ENCODE data around the gene CYP26B1. TPM values are rescaled to one million over a fixed set of nuclear protein-coding genes. Genes with fewer than 3 reads are reported as not detected.

Gene CYP26B1
- total RNA-seq, 2 experiments from 2014 or later = not detected

GRCh38 chr2:72172478-72172877 is 24.8 kb upstream of the CYP26B1 start:
- H3K4me1 Mint-ChIP-seq = no peaks in the 10 kb centered on the region
- H3K27me3 Mint-ChIP-seq = peaks cover 3% of the 10 kb centered on the region
- H3K36me3 Mint-ChIP-seq (ENCODE audit: low read depth) = no peaks in the 10 kb centered on the region
- no peaks in the 10 kb centered on the region for H3K9me3 Mint-ChIP-seq
- H3K27ac Mint-ChIP-seq = no peak overlapping the region
- POLR2A ChIA-PET = no interaction called here
- CTCF ChIA-PET = no interaction called here
- no peak overlapping the region for H3K4me3 Mint-ChIP-seq
- DNase-seq = no peak

DNA sequence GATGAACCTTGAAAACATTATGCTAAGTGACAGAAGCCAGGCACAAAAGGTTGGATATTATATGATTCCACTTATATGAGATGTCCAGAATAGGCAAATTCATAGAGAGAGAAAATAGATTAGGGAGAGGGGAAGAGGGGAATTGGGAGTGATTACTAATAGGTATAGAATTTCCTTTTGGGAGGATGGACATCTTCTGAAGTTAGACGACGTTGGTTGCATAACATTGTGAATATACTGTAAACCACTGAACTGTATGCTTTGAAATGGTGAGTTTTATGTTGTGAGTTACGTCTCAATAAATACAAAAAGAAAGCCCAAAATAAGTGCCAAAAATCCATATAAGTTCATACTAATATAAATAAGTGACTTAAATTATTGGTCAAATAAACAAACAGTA is 18.6 kb upstream of the CYP26B1 start:
- CTCF ChIA-PET = no interaction called here

DNA sequence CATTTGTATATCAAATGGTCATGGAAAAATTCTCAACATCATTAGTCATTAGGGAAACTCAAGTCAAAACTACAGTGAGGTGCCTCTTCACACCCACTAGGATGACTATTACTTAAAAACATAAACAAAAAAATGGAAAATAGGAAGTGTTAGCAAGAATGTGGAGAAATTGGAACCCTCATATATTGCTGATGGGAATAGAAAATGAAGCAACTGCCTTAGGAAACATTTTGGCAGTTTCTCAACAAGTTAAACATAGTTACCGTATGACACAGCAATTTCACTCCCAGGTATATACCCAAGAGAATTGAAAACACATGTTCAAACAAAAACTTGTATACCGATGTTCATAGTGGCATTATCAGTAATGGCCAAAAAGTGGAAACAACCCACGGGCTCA is 18.1 kb upstream of the CYP26B1 start:
- Mint-ChIP-seq H3K36me3 (ENCODE audit: low read depth) (no peaks in the 10 kb centered on the region), H3K4me3 (no peak overlapping the region), H3K27ac (no peak overlapping the region), H3K4me1 (no peaks in the 10 kb centered on the region), H3K27me3 (peaks cover 14% of the 10 kb centered on the region), H3K9me3 (no peaks in the 10 kb centered on the region)
- no peak for DNase-seq
- POLR2A ChIA-PET = no interaction called here
- CTCF ChIA-PET = no interaction called here

More for the DNA sequence above, 18.6 kb upstream of the CYP26B1 start:
- Mint-ChIP-seq H3K27ac (no peak overlapping the region), H3K36me3 (ENCODE audit: low read depth) (no peaks in the 10 kb centered on the region), H3K9me3 (no peaks in the 10 kb centered on the region), H3K4me1 (no peaks in the 10 kb centered on the region), H3K27me3 (peaks cover 13% of the 10 kb centered on the region), H3K4me3 (no peak overlapping the region)
- no peak for DNase-seq
- POLR2A ChIA-PET = no interaction called here

GRCh38 chr2:72162574-72162973 is 14.9 kb upstream of the CYP26B1 start:
- ChIA-PET POLR2A (no interaction called here), CTCF (interaction anchor here (0.7 kb wide), 1 partner anchor 12 kb away, joined by 3 read pairs; no protein-coding TSS in a partner anchor)
- Mint-ChIP-seq H3K9me3 (no peaks in the 10 kb centered on the region), H3K4me3 (no peak overlapping the region), H3K27me3 (peaks cover 12% of the 10 kb centered on the region), H3K36me3 (ENCODE audit: low read depth) (no peaks in the 10 kb centered on the region), H3K27ac (no peak overlapping the region), H3K4me1 (no peaks in the 10 kb centered on the region)
- no peak for DNase-seq

DNA sequence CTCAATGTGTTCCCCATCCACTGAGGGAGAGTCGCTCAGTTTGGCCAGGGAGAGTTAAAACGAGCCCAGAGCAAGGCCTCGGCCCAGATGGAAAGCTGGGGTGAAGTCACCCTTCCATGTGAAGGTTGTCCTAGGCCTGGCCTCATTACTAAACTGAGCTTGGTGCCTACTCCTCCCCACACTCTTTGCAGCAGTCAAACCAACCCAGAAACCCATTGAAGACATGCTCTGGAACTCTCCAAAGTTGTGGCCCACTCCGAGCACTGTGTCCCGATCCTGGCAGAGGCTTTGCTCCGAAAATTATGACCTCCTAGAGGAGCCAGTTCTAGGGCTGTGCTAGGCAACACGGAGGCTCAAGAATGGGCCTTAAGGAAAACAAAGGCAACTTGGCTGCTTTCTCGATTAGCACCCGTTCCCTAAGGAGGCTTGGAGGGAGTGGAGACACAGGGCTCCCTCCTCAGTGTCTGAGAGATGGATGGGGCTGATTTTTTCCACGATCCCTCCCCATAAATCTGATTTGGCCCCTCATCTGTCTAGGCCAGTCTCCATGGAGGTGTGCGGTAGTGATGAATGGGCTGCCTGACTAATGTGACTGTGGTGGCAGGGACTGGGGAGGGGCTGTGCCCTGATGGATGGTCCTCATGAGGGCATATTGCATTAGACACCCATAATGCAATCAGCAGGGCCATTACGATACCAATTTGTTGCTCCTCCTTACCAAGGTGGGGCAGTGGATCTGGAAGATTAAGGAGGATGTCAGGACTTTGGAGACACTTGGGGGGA is 11.7 kb upstream of the CYP26B1 start:
- DNase-seq = no peak
- H3K4me1 Mint-ChIP-seq = no peaks in the 10 kb centered on the region
- H3K27me3 Mint-ChIP-seq = peaks cover 24% of the 10 kb centered on the region
- H3K27ac Mint-ChIP-seq = no peak overlapping the region
- no peaks in the 10 kb centered on the region for H3K9me3 Mint-ChIP-seq
- H3K4me3 Mint-ChIP-seq = no peak overlapping the region
- CTCF ChIA-PET = no interaction called here
- H3K36me3 Mint-ChIP-seq (ENCODE audit: low read depth) = no peaks in the 10 kb centered on the region
- POLR2A ChIA-PET = no interaction called here

DNA sequence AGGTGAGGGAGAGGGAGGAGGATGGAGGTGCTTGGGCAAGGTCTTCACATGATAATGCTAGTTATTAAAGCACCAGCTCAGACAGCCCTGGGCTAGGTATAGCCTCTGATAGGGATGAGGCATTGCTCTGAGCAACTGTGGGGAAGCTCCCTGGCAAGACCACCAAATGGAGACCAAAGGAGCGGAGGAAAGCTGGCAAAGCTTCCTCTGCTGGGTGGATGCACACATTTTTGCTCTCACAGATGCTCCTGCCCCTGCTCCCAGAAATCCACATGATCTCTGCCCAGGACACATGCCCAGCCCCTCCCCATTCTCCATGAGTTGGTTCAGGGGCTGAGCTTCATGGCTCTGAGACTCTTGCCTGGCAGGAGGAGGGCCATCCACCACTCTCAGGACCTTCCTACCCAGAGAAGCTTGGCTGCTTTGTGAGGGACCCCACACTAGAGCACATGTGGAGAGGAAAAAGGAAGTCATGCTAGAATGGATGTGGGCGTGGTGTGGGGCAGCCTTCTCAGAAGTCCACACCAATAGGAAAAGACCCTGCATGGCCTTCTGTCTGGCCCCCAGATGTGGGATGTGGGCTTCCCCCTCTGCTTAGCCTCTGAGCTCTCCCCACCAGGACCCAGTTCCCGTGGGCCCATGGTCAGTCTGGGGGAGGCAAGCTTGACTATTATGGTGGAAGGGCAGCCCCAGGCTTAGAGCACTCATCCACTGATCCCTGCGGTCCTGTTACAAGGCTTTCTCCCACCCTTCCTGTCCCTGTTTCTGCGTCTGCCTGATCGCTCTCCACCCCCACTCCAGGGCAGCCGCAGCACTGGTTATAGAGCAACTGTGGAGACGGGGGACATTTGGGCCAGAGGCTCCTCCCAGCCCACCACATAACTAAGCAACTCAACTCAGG is 10.5 kb upstream of the CYP26B1 start:
- H3K9me3 Mint-ChIP-seq = no peaks in the 10 kb centered on the region
- H3K4me1 Mint-ChIP-seq = no peaks in the 10 kb centered on the region
- no peak overlapping the region for H3K27ac Mint-ChIP-seq
- DNase-seq = no peak
- CTCF ChIA-PET = no interaction called here
- no peaks in the 10 kb centered on the region for H3K36me3 Mint-ChIP-seq (ENCODE audit: low read depth)
- H3K27me3 Mint-ChIP-seq = peaks cover 24% of the 10 kb centered on the region
- POLR2A ChIA-PET = no interaction called here
- H3K4me3 Mint-ChIP-seq = no peak overlapping the region

DNA sequence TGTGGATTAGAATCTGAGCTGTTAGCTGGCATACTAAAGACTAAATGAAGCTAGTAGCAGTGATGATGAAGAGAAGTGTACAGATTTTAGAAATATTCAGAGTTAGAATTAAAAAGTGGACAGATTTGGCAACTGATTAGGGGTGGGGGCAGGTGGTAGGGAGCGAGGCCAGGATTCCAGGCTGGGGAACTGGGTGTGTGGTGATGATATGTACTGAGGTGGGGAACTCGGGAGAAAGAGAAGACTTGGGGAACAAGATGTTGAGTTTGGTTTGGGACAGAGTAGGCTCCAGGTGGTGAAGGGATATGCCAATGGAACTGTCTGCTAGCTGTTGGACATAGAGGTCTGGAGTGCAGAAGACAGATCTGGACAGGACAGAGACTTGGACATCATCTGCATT is 9.2 kb upstream of the CYP26B1 start:
- Mint-ChIP-seq H3K27me3 (peaks cover 22% of the 10 kb centered on the region), H3K27ac (no peak overlapping the region), H3K4me3 (no peak overlapping the region), H3K4me1 (no peaks in the 10 kb centered on the region), H3K9me3 (no peaks in the 10 kb centered on the region), H3K36me3 (ENCODE audit: low read depth) (no peaks in the 10 kb centered on the region)
- POLR2A ChIA-PET = no interaction called here
- CTCF ChIA-PET = no interaction called here
- no peak for DNase-seq

DNA sequence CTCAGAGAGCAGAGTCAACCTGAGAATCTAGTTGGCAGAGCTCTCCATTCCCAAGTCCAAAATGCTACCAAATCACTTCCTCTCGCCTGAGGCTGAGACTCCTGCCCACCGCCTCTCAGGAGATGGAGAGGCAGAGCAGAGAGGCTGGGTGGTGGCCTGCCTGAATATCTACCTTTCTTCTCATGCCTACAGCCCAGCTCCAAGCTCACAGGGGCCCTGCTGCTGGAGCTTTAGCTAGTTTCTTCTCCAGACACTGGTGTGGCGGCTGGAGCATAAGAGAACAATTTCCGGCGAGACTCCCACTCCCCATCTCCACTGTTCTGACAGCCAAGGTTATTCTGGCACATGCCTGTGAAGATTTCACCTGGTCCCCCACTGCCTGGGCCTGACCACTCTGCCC is 8.1 kb upstream of the CYP26B1 start:
- Mint-ChIP-seq H3K27me3 (peaks cover 26% of the 10 kb centered on the region), H3K4me3 (no peak overlapping the region), H3K27ac (no peak overlapping the region), H3K9me3 (no peaks in the 10 kb centered on the region), H3K4me1 (no peaks in the 10 kb centered on the region), H3K36me3 (ENCODE audit: low read depth) (no peaks in the 10 kb centered on the region)
- DNase-seq = no peak
- ChIA-PET POLR2A (no interaction called here), CTCF (no interaction called here)

- Mint-ChIP-seq H3K4me3 (no peak overlapping the region), H3K36me3 (ENCODE audit: low read depth) (no peaks in the 10 kb centered on the region), H3K9me3 (no peaks in the 10 kb centered on the region), H3K27ac (no peak overlapping the region), H3K27me3 (peaks cover 31% of the 10 kb centered on the region), H3K4me1 (peaks cover 2% of the 10 kb centered on the region)
- DNase-seq = no peak
- ChIA-PET POLR2A (no interaction called here), CTCF (no interaction called here)
Measured at GRCh38 chr2:72155151-72155550, 7.5 kb upstream of the CYP26B1 start.

DNA sequence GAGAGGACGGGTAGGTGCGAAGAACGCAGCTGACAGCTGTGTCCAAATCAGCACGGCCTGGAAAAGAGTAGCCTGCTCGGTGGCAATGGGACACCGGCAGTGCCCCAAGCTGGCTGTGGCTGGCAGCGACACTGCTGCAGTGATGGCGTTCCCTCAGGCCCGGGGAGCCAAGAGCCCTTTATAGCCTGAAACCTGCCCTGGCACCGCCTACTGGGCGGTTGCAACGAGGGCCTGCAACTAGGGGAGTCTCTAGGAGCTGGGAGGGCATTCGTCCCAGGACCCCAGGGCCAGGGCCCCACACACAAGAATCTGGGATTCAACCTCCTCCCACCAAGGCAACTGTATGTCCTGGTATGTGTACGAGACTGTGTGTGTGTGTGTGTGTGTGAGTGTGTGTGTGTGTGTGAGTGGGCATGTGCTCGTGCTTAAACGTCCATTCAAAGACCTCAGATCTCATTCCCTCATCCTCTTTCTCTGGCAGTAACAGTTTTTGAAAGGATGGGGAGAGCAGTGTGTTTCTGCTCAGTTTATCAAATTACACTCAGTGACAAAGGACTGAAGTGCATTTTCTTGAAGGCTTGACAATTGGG is 6.8 kb upstream of the CYP26B1 start:
- peaks cover 9% of the 10 kb centered on the region for H3K4me1 Mint-ChIP-seq
- DNase-seq = no peak
- H3K9me3 Mint-ChIP-seq = no peaks in the 10 kb centered on the region
- H3K36me3 Mint-ChIP-seq (ENCODE audit: low read depth) = no peaks in the 10 kb centered on the region
- ChIA-PET POLR2A (no interaction called here), CTCF (no interaction called here)
- H3K27me3 Mint-ChIP-seq = peaks cover 38% of the 10 kb centered on the region
- H3K27ac Mint-ChIP-seq = no peak overlapping the region
- no peak overlapping the region for H3K4me3 Mint-ChIP-seq

- Mint-ChIP-seq H3K27ac (no peak overlapping the region), H3K4me1 (peaks cover 14% of the 10 kb centered on the region), H3K4me3 (no peak overlapping the region), H3K36me3 (ENCODE audit: low read depth) (peaks cover 2% of the 10 kb centered on the region), H3K9me3 (no peaks in the 10 kb centered on the region), H3K27me3 (peaks cover 43% of the 10 kb centered on the region)
- ChIA-PET CTCF (no interaction called here), POLR2A (no interaction called here)
- DNase-seq = no peak
Measured at GRCh38 chr2:72153924-72154323, 6.3 kb upstream of the CYP26B1 start.

- ChIA-PET POLR2A (no interaction called here), CTCF (no interaction called here)
- Mint-ChIP-seq H3K4me3 (no peak overlapping the region), H3K27ac (no peak overlapping the region), H3K36me3 (ENCODE audit: low read depth) (peaks cover 4% of the 10 kb centered on the region), H3K9me3 (no peaks in the 10 kb centered on the region), H3K4me1 (peaks cover 17% of the 10 kb centered on the region), H3K27me3 (peaks cover 47% of the 10 kb centered on the region)
- DNase-seq = no peak
Measured at GRCh38 chr2:72153026-72153791, 5.5 kb upstream of the CYP26B1 start.

Measured in activated CD4-positive, alpha-beta T cell treated with anti-CD3 and anti-CD28 coated beads, Interleukin-2, amount 10 ng/mL, durations not matched to agents 7 days and 5 days (primary cell).